HEK293 (cell line): ENCODE data around the gene STRN4.

ENCODE experiments used
- CTCF ChIA-PET: fragments of 350-600 bp; formaldehyde crosslinking; extraction: SDS; loops from one replicate; lab custom pipeline; 2021; ENCODE audit warnings: antibody characterized with exemption; lab: Yijun Ruan, JAX
- POLR2A ChIA-PET: fragments of 300-600 bp; formaldehyde crosslinking; extraction: SDS; loops from one replicate; lab custom pipeline; 2020; ENCODE audit warnings: antibody characterized with exemption, inconsistent platforms; lab: Yijun Ruan, JAX
- H3K27ac ChIP-seq: fragments of 200-500 bp; sonication (Bioruptor generic); 2 replicates; pipeline ENCODE4 v1.5.1; 2014; ENCODE audit warnings: low read depth, low read length, control low read depth, inconsistent platforms; ENCODE audit errors: extremely low read depth
- H3K36me3 ChIP-seq, 2 experiments: fragments of 200-500 bp in 1 of 2; sonication (Bioruptor generic) in 1 of 2; 1 replicate in 1 of 2; 2 replicates in 1 of 2; pipeline ENCODE4 v1.5.1; 2014 to 2017; ENCODE audit warnings: inconsistent platforms in 2 of 2, low read length in 2 of 2; ENCODE audit not compliant: control insufficient read depth in 2 of 2, insufficient read depth in 1 of 2
- H3K4me1 ChIP-seq: fragments of 200-500 bp; sonication (Bioruptor generic); 2 replicates; pipeline ENCODE4 v1.5.1; 2014; ENCODE audit warnings: mild to moderate bottlenecking, low read length, inconsistent platforms; ENCODE audit not compliant: control insufficient read depth, insufficient read depth
- H3K4me3 ChIP-seq: 2 replicates; pipeline ENCODE4 v1.5.1; 2011; ENCODE audit warnings: low read depth, mild to moderate bottlenecking, control low read depth, low read length, moderate library complexity
- H3K9me3 ChIP-seq: fragments of 200-500 bp; sonication (Bioruptor generic); 2 replicates; pipeline ENCODE4 v1.5.1; 2014; ENCODE audit warnings: low read depth, low read length, inconsistent platforms; ENCODE audit not compliant: control insufficient read depth, insufficient read depth
- BCL11B ChIP-seq: fragments of 450-650 bp; formaldehyde crosslinking; IDR thresholded peaks from 2 replicates; pipeline ENCODE4 v1.5.1; 2016; ENCODE audit warnings: low read depth, missing biosample characterization, missing genetic modification characterization
- ELK4 ChIP-seq: IDR thresholded peaks from 2 replicates; pipeline ENCODE4 v1.6.1; 2011; ENCODE audit warnings: mild to moderate bottlenecking, low read depth, low read length, borderline replicate concordance
- KLF1 ChIP-seq: fragments of 450-650 bp; formaldehyde crosslinking; IDR thresholded peaks from 2 replicates; pipeline ENCODE4 v1.5.1; 2016; ENCODE audit warnings: missing biosample characterization, missing genetic modification characterization
- KLF8 ChIP-seq: fragments of 450-650 bp; formaldehyde crosslinking; IDR thresholded peaks from 2 replicates; pipeline ENCODE4 v1.5.1; 2016; ENCODE audit warnings: missing biosample characterization, missing genetic modification characterization
- OVOL3 ChIP-seq: fragments of 450-650 bp; formaldehyde crosslinking; IDR thresholded peaks from 2 replicates; pipeline ENCODE4 v1.5.1; 2016; ENCODE audit warnings: missing biosample characterization, missing genetic modification characterization
- YY1 ChIP-seq: fragments of 450-650 bp; formaldehyde crosslinking; IDR thresholded peaks from 2 replicates; pipeline ENCODE4 v1.5.1; 2018; ENCODE audit warnings: missing biosample characterization, missing genetic modification characterization
- ZBTB48 ChIP-seq: fragments of 450-650 bp; formaldehyde crosslinking; IDR thresholded peaks from 2 replicates; pipeline ENCODE4 v1.5.1; 2016; ENCODE audit warnings: missing biosample characterization, missing genetic modification characterization
- ZBTB6 ChIP-seq: fragments of 450-650 bp; formaldehyde crosslinking; IDR thresholded peaks from 2 replicates; pipeline ENCODE4 v1.5.1; 2017; ENCODE audit warnings: missing biosample characterization, missing genetic modification characterization
- ZBTB8A ChIP-seq: fragments of 450-650 bp; formaldehyde crosslinking; IDR thresholded peaks from 2 replicates; pipeline ENCODE4 v1.5.1; 2016; ENCODE audit warnings: missing biosample characterization, missing genetic modification characterization
- ZNF138 ChIP-seq: fragments of 450-650 bp; formaldehyde crosslinking; IDR thresholded peaks from 2 replicates; pipeline ENCODE4 v1.5.1; 2016; ENCODE audit warnings: missing biosample characterization, missing genetic modification characterization, borderline replicate concordance
- ZNF324 ChIP-seq: fragments of 450-650 bp; formaldehyde crosslinking; IDR thresholded peaks from 2 replicates; pipeline ENCODE4 v1.5.1; 2016; ENCODE audit warnings: missing biosample characterization, missing genetic modification characterization
- ZNF350 ChIP-seq: fragments of 450-650 bp; formaldehyde crosslinking; IDR thresholded peaks from 2 replicates; pipeline ENCODE4 v1.5.0; 2017; ENCODE audit warnings: missing biosample characterization, mild to moderate bottlenecking, missing genetic modification characterization
- ZNF510 ChIP-seq: fragments of 450-650 bp; formaldehyde crosslinking; IDR thresholded peaks from 2 replicates; pipeline ENCODE4 v1.5.1; 2018; ENCODE audit warnings: mild to moderate bottlenecking, missing genetic modification characterization, missing biosample characterization; ENCODE audit not compliant: insufficient replicate concordance
- ZNF585B ChIP-seq: fragments of 450-650 bp; formaldehyde crosslinking; IDR thresholded peaks from 2 replicates; pipeline ENCODE4 v1.5.1; 2016; ENCODE audit warnings: missing biosample characterization, missing genetic modification characterization
- ZNF600 ChIP-seq: fragments of 450-650 bp; formaldehyde crosslinking; IDR thresholded peaks from 2 replicates; pipeline ENCODE4 v1.5.1; 2016; ENCODE audit warnings: missing biosample characterization, missing genetic modification characterization
- TF ChIP-seq, protein P1 (sequence below): fragments of 450-650 bp; formaldehyde crosslinking; IDR thresholded peaks from 2 replicates; pipeline ENCODE4 v1.5.1; 2016; ENCODE audit warnings: missing biosample characterization, missing genetic modification characterization, borderline replicate concordance
- TF ChIP-seq, protein P2 (sequence below): fragments of 450-650 bp; formaldehyde crosslinking; IDR thresholded peaks from 2 replicates; pipeline ENCODE4 v1.5.1; 2016; ENCODE audit warnings: missing biosample characterization, missing genetic modification characterization, low read depth
- TF ChIP-seq, protein P3 (sequence below): fragments of 450-650 bp; formaldehyde crosslinking; IDR thresholded peaks from 2 replicates; pipeline ENCODE4 v1.5.1; 2016; ENCODE audit warnings: missing biosample characterization, missing genetic modification characterization

STRN4 gene

GRCh38 chr19:46719629-46720502, 26.4 kb downstream of the STRN4 start (continued):
- TF ChIP-seq ZBTB6 (tag by site-specific recombination) (no peak), ZNF138 (tag by site-specific recombination) (no peak), ZNF510 (tag by site-specific recombination) (no peak), KLF8 (tag by site-specific recombination) (peak; percentile 32; the same call in 1 of the 2 replicates), KLF1 (peak; percentile 77), ZNF324 (tag by site-specific recombination) (no peak), BCL11B (tag by site-specific recombination) (no peak), ZNF600 (0 out of 2 replicates have a peak, but pooled peaks have one; percentile 24), ZNF585B (no peak)
- TF ChIP-seq, protein P1, sequence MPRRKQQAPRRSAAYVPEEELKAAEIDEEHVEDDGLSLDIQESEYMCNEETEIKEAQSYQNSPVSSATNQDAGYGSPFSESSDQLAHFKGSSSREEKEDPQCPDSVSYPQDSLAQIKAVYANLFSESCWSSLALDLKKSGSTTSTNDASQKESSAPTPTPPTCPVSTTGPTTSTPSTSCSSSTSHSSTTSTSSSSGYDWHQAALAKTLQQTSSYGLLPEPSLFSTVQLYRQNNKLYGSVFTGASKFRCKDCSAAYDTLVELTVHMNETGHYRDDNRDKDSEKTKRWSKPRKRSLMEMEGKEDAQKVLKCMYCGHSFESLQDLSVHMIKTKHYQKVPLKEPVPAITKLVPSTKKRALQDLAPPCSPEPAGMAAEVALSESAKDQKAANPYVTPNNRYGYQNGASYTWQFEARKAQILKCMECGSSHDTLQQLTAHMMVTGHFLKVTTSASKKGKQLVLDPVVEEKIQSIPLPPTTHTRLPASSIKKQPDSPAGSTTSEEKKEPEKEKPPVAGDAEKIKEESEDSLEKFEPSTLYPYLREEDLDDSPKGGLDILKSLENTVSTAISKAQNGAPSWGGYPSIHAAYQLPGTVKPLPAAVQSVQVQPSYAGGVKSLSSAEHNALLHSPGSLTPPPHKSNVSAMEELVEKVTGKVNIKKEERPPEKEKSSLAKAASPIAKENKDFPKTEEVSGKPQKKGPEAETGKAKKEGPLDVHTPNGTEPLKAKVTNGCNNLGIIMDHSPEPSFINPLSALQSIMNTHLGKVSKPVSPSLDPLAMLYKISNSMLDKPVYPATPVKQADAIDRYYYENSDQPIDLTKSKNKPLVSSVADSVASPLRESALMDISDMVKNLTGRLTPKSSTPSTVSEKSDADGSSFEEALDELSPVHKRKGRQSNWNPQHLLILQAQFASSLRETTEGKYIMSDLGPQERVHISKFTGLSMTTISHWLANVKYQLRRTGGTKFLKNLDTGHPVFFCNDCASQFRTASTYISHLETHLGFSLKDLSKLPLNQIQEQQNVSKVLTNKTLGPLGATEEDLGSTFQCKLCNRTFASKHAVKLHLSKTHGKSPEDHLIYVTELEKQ (tag by site-specific recombination): no peak

GRCh38 chr19:46718934-46719622, 27.2 kb downstream of the STRN4 start:
- ChIA-PET CTCF (interaction anchor here (2.2 kb wide), 1 partner anchor 10 kb away, joined by 10 read pairs; no protein-coding TSS in a partner anchor), POLR2A (no interaction called here)
- TF ChIP-seq ZNF350 (tag by site-specific recombination) (no peak), YY1 (tag by site-specific recombination) (no peak), ZBTB48 (tag by site-specific recombination) (0 out of 2 replicates have a peak, but pooled peaks have one; percentile 29), ZBTB8A (no peak), OVOL3 (tag by site-specific recombination) (no peak), ELK4 (no peak)
- TF ChIP-seq, protein P2, sequence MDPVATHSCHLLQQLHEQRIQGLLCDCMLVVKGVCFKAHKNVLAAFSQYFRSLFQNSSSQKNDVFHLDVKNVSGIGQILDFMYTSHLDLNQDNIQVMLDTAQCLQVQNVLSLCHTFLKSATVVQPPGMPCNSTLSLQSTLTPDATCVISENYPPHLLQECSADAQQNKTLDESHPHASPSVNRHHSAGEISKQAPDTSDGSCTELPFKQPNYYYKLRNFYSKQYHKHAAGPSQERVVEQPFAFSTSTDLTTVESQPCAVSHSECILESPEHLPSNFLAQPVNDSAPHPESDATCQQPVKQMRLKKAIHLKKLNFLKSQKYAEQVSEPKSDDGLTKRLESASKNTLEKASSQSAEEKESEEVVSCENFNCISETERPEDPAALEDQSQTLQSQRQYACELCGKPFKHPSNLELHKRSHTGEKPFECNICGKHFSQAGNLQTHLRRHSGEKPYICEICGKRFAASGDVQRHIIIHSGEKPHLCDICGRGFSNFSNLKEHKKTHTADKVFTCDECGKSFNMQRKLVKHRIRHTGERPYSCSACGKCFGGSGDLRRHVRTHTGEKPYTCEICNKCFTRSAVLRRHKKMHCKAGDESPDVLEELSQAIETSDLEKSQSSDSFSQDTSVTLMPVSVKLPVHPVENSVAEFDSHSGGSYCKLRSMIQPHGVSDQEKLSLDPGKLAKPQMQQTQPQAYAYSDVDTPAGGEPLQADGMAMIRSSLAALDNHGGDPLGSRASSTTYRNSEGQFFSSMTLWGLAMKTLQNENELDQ (tag by site-specific recombination): no peak
- TF ChIP-seq, protein P3, sequence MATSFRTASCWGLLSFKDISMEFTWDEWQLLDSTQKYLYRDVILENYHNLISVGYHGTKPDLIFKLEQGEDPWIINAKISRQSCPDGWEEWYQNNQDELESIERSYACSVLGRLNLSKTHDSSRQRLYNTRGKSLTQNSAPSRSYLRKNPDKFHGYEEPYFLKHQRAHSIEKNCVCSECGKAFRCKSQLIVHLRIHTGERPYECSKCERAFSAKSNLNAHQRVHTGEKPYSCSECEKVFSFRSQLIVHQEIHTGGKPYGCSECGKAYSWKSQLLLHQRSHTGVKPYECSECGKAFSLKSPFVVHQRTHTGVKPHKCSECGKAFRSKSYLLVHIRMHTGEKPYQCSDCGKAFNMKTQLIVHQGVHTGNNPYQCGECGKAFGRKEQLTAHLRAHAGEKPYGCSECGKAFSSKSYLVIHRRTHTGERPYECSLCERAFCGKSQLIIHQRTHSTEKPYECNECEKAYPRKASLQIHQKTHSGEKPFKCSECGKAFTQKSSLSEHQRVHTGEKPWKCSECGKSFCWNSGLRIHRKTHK (tag by site-specific recombination): no peak
- H3K9me3 ChIP-seq: no peaks in the 10 kb centered on the region
- H3K36me3 ChIP-seq: peaks cover 14 to 50% of the 10 kb centered on the region in 2 experiments; a peak in 2 of 3 replicates
- H3K4me3 ChIP-seq: no peak overlapping the region
- peaks cover 12% of the 10 kb centered on the region for H3K4me1 ChIP-seq
- H3K27ac ChIP-seq: peak overlapping the region; percentile 22; the same call in 1 of the 2 replicates
